GM12878 (cell line): ENCODE measurements around the gene AP3B1.

Source experiments
- CHD2 ChIP-seq: IDR thresholded peaks from 2 replicates; pipeline ENCODE4 v1.6.1; 2011; ENCODE audit warnings: low read depth, low read length, improper control_type of control experiment, borderline replicate concordance
- FOXK2 ChIP-seq: fragments of 450-650 bp; IDR thresholded peaks from 2 replicates; pipeline ENCODE4 v1.6.1; 2017; ENCODE audit warnings: mild to moderate bottlenecking, moderate library complexity
- NFXL1 ChIP-seq: fragments of 450-650 bp; IDR thresholded peaks from 2 replicates; pipeline ENCODE4 v1.6.1; 2017; ENCODE audit warnings: antibody characterized with exemption, mild to moderate bottlenecking, borderline replicate concordance

DNA sequence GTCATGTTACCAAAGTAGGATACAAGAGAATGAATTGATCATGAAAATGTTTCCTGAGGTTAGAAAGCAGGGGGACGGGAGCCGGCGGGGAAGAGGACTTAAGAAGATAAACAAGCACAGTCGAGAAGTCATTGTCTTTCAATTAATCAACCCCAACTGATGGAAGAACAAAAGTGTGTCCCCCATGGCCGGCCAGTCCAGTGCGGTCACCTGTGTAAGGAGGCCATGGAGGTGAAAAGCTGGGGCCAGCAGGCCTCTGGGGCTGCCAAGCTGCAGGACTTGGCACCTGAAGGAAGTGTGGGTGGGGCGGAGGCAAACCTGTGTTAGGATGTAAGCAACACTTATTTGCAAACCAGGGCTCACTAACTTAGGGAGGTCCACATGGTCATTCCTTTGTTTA is 295.1 kb downstream of the AP3B1 start:
- no peak for TF ChIP-seq FOXK2
- TF ChIP-seq NFXL1: no peak
- no peak for TF ChIP-seq CHD2
